GM21367 (cell line): ENCODE results near the gene VAV2.

Experiments used
- ATAC-seq: cut with Tn5 transposase; IDR thresholded peaks from one replicate; pipeline ENCODE4 v1.9.1; 2021; ENCODE audit not compliant: unreplicated experiment

Gene VAV2

DNA sequence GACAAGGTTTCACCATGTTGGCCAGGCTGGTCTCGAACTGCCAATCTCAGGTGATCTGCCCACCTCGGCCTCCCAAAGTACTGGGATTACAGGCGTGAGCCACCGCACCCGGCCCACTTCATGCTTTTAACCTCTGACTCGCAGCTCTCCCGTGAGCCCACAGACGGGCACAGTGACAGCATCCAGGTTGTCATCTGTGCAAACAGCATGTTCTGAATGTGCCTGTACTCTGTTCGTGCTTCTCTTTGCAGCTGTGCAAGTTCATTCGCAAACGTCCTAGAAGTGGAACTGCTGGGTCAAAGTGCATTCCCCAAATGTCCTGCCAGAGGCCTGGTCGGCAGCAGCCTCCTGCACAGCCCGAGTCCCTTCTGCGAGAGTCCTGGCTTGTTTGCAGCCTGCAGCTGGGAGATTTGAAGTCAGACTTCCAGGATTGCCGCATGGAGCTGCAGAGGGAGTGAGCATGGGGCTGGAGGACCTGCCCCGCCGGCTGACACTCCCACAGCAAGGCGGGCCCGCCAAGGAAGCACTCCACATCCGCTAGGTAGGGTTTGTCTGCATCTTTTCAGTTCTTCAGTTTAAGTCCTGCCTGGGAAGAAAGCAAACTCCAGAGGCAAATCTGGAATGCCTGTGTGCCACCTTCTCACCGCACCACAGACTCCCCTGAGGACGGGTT, 36.6 kb upstream of the VAV2 start:
- no peak for ATAC-seq

GRCh38 chr9:134028076-134028475, 36.0 kb upstream of the VAV2 start:
- ATAC-seq: no peak

DNA sequence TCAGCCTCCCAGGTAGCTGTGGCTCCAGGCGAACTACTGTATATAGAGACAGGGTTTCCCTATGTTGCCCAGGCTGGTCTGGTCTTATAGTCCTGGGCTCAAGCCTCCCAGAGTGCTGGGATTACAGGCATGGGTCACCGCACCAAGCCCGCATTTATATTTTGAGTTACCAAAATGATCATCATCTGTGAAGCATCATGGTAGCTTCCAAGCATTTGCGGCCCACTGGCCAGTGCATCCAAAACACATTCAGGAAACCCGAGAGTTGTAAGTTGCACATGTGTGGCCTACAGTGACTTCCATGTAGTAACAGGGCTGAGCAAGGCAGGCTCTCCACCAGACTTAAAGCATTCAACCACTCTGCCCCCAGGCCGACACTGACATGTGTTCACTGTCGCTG, 35.4 kb upstream of the VAV2 start:
- ATAC-seq: no peak

GRCh38 chr9:134026981-134027380, 34.9 kb upstream of the VAV2 start:
- ATAC-seq: no peak

DNA sequence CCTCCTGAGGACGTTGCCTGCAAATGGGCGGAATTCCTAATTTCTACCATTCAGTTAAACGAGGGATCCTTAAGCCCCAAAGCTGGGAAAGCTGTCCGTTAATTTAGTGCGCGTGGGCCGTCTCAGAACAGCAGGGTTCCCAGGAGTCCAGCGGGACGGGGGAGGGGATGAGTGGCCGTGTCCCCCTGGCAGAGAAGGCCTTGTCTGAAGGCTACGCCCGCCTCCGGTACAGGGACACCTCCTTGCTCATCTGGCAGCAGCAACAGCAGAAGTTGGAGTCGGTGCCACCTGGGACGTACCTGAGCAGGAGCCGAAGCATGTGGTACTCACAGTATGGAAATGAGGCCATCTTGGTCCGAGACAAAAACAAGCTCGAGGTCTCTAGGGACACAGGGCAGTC, 34.5 kb upstream of the VAV2 start:
- no peak for ATAC-seq

DNA sequence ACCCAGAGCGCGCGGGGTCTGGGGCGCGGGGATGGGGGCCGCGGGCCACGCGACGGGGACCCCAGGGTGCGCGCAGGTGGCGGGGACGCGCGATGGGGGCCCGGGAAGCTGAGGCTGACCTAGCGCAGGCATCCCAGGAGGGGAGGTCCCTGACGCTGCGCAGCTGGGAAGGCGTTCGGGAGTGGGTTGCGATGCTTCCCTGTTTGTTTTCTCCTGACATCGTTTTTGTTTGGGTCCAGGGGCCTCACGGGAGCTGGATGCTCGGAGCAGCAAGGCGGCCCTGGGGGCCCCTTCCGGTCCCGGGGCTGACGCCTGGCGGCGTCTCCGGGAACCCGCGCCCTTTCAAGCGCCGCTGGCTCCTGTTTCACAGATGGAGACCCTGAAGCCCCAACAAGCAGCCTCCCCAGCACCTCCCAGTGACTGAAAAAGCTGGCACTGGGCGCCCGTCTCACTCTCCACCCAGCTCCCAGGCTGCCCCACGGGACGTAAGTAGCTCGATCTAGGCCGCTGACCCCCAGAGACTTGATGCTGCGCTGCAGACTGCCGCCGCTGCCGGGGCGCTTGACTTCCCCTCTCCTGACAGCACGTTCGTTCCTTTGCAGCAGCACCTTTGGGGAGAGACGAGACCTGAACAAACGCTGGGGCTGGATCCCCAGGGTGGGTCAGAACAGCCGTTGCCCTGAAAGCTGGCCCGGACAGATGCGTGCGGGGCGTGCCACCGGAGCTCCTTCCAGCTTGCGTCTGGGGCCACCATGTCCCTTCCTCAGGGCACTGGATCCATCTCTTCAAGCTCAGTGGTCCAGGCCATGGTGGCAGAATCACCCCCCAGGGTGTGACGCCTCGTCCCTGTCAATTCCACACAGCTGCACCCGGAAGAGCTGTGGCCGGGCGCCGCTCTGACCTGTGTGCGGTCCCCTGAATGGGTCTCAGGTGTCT, 33.8 kb upstream of the VAV2 start:
- peak; percentile 35 for ATAC-seq

GRCh38 chr9:134024828-134025605, 32.9 kb upstream of the VAV2 start, which contains the start of gene BRD3OS:
Gene BRD3OS, plus strand, starts transcription at chr9:134025481. Its CDS starts 1,267 bp downstream, at chr9:134026748.
- ATAC-seq: peak; percentile 75

DNA sequence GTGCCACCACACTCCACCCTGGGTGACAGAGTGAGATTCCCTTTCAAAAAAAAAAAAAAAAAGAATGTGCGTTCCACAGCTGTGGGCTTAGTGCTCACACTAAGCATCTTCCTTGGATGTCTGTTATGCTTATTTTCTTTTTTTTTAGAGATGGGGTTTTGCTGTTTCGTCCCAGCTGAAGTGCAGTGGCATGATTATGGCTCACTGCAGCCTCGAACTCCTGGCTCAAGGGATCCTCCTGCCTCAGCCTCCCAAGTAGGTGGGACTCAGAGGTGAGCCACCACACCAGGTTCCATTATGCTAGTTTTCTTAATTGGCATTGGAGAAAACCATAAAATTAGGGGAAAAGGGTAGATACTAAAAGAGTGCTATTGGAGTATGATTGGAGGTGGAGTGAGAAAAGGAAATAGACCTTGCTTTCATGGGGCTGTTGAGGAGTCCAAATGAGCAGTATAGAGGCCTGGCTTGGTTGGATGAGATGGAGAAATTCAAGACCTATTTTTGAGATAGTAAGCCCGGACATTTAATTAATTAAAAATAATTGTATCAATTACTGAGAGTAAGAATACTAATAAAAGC, 32.2 kb upstream of the VAV2 start:
- ATAC-seq: no peak

DNA sequence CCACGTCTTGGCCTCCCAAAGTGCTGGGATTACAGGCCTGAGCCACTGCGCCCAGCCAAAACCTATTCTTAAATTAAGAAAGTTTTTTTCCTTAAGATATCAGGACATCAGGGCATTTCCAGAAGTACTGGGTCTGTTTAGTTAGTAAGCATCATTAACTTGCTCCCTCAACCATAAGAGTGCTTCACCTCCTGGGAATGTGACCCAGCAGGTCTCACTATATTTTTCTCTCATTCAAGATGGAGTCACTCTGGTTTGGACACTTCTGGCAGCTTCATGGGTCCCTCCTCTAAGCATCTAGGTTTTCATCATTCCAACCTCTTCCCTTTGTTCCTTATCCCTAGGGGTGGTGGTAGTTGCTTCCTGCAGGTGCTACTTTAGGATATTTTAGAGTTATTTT, 22.8 kb upstream of the VAV2 start:
- ATAC-seq: no peak

GRCh38 chr9:134011401-134011800, 19.3 kb upstream of the VAV2 start:
- ATAC-seq: no peak

GRCh38 chr9:134010310-134011173, 18.4 kb upstream of the VAV2 start:
- no peak for ATAC-seq

DNA sequence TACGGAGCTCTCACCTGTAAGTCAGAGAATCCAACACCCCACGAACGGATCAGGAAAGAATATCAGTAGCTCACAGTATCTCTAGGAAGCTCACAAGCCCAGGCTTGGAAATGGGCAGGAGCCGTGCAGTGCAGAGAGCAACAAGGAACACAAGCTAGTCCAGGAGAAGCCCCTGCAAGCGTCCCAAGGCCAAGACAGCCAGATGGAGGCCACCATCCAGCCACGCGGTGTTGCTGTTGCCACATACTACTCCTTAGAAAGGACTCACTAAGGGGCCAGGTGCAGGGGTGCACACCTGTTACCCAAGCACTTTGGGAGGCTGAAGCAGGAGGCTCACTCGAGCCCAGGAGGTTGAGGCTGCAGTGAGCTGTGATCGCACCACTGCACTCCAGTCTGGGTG, 15.4 kb upstream of the VAV2 start:
- no peak for ATAC-seq

DNA sequence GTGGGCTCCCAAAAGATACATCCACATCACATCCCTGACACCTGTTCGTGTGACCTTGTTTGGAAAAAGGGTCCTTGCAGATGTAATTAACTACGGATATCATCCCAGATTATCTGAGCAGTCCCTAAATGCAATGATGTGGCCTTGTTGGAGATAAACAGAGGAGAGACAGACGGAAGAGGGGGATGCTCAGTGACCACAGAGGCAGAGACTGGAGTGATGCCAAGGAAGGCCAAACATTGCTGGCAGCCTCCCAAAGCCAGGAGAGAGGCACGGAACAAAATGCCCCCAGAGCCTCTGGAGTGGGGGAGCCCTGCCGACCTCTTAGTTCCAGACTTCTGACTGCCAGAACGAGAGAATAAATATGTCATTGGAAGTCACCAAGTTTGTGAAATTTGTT, 15.0 kb upstream of the VAV2 start:
- ATAC-seq: no peak

DNA sequence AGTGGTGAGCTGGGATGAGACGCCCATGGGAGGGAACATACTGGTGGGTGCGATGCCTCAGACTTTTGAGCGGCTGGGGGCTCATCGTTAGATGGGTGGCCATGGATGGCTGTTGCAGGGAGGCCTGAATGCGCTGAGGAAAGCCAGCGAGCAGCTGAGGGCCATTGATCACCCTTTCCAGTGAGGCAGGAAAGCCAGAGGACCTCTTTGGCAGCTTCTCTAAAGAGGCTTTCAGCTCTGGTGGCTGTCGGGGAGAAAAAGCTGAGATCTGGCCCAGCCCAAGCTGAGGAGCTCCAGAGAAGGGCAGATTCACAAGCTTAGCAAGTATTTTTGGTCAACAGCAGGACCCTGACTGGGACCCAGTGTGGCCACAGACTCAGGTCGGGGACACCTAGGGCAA, 13.3 kb upstream of the VAV2 start:
- ATAC-seq: no peak

DNA sequence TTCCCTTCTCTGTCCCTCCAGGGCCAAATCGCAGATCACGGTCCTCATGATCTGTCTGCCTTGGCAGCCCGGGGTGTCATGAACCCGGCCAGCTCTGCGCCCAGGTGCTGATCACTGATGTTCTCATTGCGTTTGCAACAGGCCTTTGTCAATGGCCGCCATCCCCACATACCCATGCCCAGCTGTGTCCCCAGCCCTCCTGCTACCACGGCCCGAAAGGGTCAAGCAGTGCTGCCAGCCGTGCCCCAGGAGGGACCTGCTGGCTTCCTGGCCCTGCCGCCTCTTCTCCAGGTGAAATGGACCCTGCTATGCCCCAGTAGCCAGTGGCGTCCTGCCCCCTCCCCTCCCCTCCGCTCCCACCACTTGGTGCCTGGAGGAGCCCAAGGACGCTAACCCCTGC, 12.8 kb upstream of the VAV2 start:
- ATAC-seq: no peak

DNA sequence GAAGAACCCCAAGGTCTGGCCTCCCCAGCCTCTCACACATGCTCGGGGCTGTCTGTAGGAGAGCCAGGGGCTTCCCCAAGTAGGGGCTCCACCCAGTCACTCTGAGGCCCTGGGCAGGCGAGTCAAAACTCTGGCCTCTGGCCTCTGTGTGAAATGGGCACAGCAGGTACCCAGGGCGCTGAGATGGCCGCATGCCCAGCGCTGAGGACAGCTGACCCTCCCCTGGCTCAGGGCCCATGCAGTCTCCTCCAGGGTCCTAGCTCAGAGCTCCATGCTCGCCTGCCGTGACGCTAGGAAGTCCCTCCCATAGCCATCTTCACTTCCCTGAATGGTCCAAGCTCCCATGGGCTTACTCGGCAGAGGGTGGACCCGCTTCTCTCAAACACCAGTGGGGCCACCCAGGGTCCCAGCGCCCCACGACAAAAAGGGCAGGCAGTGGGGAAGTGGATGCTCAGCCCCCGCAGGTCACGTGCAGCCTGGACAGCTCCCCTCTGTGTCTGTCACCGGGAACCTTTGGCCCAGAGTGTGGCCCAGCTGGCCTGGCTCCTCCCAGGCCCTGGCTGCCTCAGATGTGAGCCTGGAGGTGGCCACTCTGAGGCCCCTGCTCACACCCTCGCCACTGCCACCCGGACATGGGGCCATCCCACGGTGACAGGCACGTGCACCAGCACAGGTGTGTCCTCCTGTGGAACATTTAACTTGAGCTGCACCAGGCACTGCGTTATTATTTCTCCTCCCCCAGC, 12.2 kb upstream of the VAV2 start:
- ATAC-seq: no peak

DNA sequence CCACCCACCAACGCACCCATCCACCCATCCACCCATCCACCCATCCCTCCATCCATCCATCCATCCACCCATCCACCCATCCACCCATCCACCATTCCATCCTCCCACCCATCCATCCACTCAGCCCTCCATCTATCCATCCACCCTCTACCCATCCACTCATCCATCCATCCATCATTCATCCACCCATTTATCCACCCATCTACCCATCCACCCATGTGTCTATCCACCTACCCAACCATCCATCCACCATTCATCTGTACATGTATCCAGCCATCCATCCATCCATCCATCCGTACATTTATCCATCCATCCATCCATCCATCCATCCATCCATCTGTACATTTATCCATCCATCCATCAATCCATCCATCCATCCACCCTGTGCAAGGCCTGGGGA, 11.1 kb upstream of the VAV2 start:
- ATAC-seq: no peak

DNA sequence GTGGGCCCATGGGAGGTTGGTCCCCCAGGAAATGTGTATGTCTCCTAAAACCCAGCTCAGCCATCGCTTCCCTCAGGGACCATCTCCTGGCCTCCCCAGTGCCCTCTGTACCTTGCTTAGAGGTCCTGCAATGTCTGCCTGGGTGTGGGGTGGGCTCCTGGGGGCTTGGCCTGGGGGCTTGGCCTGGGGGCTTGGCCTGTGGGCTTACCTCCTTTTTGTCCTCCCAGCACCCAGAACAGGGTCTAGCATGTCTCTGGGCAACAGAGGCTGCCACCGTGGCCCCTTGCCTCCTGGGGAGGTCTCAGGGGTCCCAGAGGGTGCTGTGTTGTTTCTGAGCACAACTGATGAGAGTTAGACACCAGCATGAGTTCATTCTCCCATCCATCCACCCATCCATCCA, 10.7 kb upstream of the VAV2 start:
- no peak for ATAC-seq

- ATAC-seq: no peak
Observed at GRCh38 chr9:133999851-134000265, 7.7 kb upstream of the VAV2 start.
